CD8-positive, alpha-beta memory T cell (primary cell): Measurements from ENCODE around the gene KHDRBS2. TPM values are rescaled to one million over a fixed set of nuclear protein-coding genes. Genes with fewer than 3 reads are reported as not detected.

Experiments used
- CTCF ChIA-PET: fragments of 350-600 bp; sonication (Branson Sonifier 250); formaldehyde crosslinking; loops from one replicate; lab custom pipeline; 2021; ENCODE audit warnings: antibody characterized with exemption; lab: Charles Lee
- POLR2A ChIA-PET: fragments of 350-600 bp; sonication (Branson Sonifier 250); formaldehyde crosslinking; loops from one replicate; lab custom pipeline; 2021; ENCODE audit warnings: antibody characterized with exemption; lab: Charles Lee
- DNase-seq, 5 donors: peaks; one replicate each; pipeline versions ENCODE4 v3.0.0 to v3.0.0-alpha.2; 2020 to 2022; ENCODE audit warnings: mixed read lengths in 1 of 5
- H3K27ac ChIP-seq: one replicate; pipeline ENCODE4 v1.7.0; 2013; ENCODE audit warnings: low read depth, mild to moderate bottlenecking, low read length, moderate library complexity
- H3K27me3 ChIP-seq: 2 replicates; pipeline ENCODE4 v1.7.0; 2013; ENCODE audit warnings: low read length, mild to moderate bottlenecking; ENCODE audit not compliant: insufficient read depth, poor library complexity, severe bottlenecking
- H3K36me3 ChIP-seq: 2 replicates; pipeline ENCODE4 v1.7.0; 2013; ENCODE audit warnings: mild to moderate bottlenecking, low read length, moderate library complexity; ENCODE audit not compliant: insufficient read depth
- H3K4me1 ChIP-seq: 2 replicates; pipeline ENCODE4 v1.7.0; 2013; ENCODE audit warnings: mild to moderate bottlenecking, low read length, moderate library complexity; ENCODE audit not compliant: insufficient read depth
- H3K4me3 ChIP-seq: 2 replicates; pipeline ENCODE4 v1.7.0; 2013; ENCODE audit warnings: mild to moderate bottlenecking, low read length
- H3K9me3 ChIP-seq: 2 replicates; pipeline ENCODE4 v1.7.0; 2013; ENCODE audit warnings: mild to moderate bottlenecking, low read length
- H3K27ac Mint-ChIP-seq, 8 donors: one replicate each; pipeline ENCODE4 v1.8.0; 2020 to 2021; ENCODE audit warnings: mixed read lengths in 8 of 8, mild to moderate bottlenecking in 6 of 8, inconsistent platforms in 3 of 8, moderate library complexity in 3 of 8
- H3K27me3 Mint-ChIP-seq, 2 donors: one replicate each; pipeline ENCODE4 v1.8.0; 2020 to 2021; ENCODE audit warnings: mixed read lengths in 2 of 2, mild to moderate bottlenecking in 1 of 2, moderate library complexity in 1 of 2
- H3K36me3 Mint-ChIP-seq, 3 donors: one replicate each; pipeline ENCODE4 v1.8.0; 2020 to 2021; ENCODE audit warnings: mixed read lengths in 3 of 3, inconsistent platforms in 1 of 3, mild to moderate bottlenecking in 1 of 3
- H3K4me1 Mint-ChIP-seq, 3 donors: one replicate each; pipeline ENCODE4 v1.8.0; 2020 to 2021; ENCODE audit warnings: mixed read lengths in 3 of 3, inconsistent platforms in 1 of 3, mild to moderate bottlenecking in 1 of 3
- H3K4me3 Mint-ChIP-seq, 7 donors: one replicate each; pipeline ENCODE4 v1.8.0; 2020 to 2021; ENCODE audit warnings: mixed read lengths in 7 of 7, mild to moderate bottlenecking in 6 of 7, moderate library complexity in 4 of 7, inconsistent platforms in 2 of 7
- H3K9me3 Mint-ChIP-seq, 5 donors: one replicate each; pipeline ENCODE4 v1.8.0; 2020 to 2022; ENCODE audit warnings: mixed read lengths in 5 of 5, mild to moderate bottlenecking in 3 of 5, moderate library complexity in 2 of 5, inconsistent platforms in 1 of 5
- polyA plus RNA-seq: library from polyadenylated mRNA; unstranded; fragments of 300-500 nt; fragmentation: Illumina TruSeq; gene quantifications from one replicate; pipeline ENCODE4 v1.2.3, GENCODE V29; 2021
- total RNA-seq, 2 experiments: library from RNA; stranded (reverse); gene quantifications; one replicate each; pipeline ENCODE4 v1.2.3, GENCODE V29; 2021

The KHDRBS2 gene
- total and polyA plus RNA-seq, 3 experiments from 2014 or later, result not detected

DNA sequence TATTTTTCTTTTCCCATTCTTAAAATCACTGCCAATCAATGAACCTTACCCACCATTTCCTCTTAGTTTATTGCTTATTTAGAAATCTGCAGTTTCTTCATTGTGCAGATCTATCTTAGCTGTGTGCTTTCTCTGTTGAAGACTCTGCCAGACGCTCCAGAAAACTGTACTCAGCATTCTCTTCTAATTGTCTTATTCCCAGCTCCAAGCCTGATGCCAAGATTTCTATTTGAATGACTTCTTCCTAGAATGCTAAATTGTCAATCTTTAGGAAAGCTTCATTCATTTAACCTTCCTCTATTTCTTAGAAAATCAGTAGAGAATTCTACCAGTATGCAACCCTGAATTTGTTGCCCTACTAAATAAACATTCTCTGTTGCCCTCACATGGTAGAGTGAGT is 308.9 kb downstream of the KHDRBS2 start:
- Histone ChIP-seq H3K4me1 (no peaks in the 10 kb centered on the region), H3K36me3 (no peaks in the 10 kb centered on the region), H3K4me3 (no peak overlapping the region), H3K27me3 (no peaks in the 10 kb centered on the region), H3K9me3 (no peaks in the 10 kb centered on the region), H3K27ac (no peak overlapping the region)
- H3K4me3 Mint-ChIP-seq, result no peak overlapping the region
- H3K27ac Mint-ChIP-seq, result no peak overlapping the region
- ChIA-PET POLR2A (no interaction called here), CTCF (no interaction called here)
- peaks cover 4 to 30% (median 8%) of the 10 kb centered on the region in 5 donors for H3K9me3 Mint-ChIP-seq
- no peaks in the 10 kb centered on the region for H3K36me3 Mint-ChIP-seq
- H3K4me1 Mint-ChIP-seq, result no peaks in the 10 kb centered on the region
- no peak for DNase-seq
- H3K27me3 Mint-ChIP-seq, result no peaks in the 10 kb centered on the region

- Mint-ChIP-seq H3K4me1 (no peaks in the 10 kb centered on the region), H3K9me3 (peaks cover 13 to 49% (median 30%) of the 10 kb centered on the region in 5 donors), H3K4me3 (no peak overlapping the region), H3K27me3 (no peaks in the 10 kb centered on the region), H3K36me3 (no peaks in the 10 kb centered on the region), H3K27ac (no peak overlapping the region)
- no peak overlapping the region for H3K4me3 ChIP-seq
- no peaks in the 10 kb centered on the region for H3K36me3 ChIP-seq
- POLR2A ChIA-PET, result no interaction called here
- no peaks in the 10 kb centered on the region for H3K27me3 ChIP-seq
- H3K9me3 ChIP-seq, result peaks cover 7% of the 10 kb centered on the region
- no peak overlapping the region for H3K27ac ChIP-seq
- no peaks in the 10 kb centered on the region for H3K4me1 ChIP-seq
- no peak for DNase-seq
- CTCF ChIA-PET, result no interaction called here
Measured at GRCh38 chr6:61959196-61959595, 326.8 kb downstream of the KHDRBS2 start.

- CTCF ChIA-PET, result no interaction called here
- no peaks in the 10 kb centered on the region for H3K36me3 Mint-ChIP-seq
Measured at GRCh38 chr6:61953851-61954250, 332.2 kb downstream of the KHDRBS2 start.

DNA sequence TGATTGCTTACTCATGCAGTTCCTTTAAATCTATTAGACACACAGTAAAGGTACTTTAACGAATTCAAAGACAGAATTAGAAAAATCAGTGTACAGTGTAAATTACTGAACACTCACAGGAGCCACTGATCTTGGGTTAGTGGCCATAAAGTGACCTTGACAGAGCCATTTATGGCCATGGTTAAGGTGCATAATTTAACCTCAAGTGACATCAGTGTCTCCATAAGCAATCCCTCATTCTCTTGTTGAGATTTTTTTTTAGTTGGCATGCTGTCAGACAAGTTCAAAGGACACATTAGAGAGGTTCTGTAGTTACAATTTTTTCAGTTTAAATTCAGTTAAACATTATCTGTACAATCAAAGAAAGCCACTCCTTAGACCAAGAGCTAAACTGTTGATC is 334.4 kb downstream of the KHDRBS2 start:
- Mint-ChIP-seq H3K4me3 (no peak overlapping the region), H3K27me3 (no peaks in the 10 kb centered on the region), H3K36me3 (no peaks in the 10 kb centered on the region), H3K9me3 (peaks cover 5 to 34% (median 9%) of the 10 kb centered on the region in 5 donors), H3K4me1 (no peaks in the 10 kb centered on the region), H3K27ac (no peak overlapping the region)
- no peak overlapping the region for H3K27ac ChIP-seq
- H3K36me3 ChIP-seq, result no peaks in the 10 kb centered on the region
- no peak for DNase-seq
- H3K9me3 ChIP-seq, result no peaks in the 10 kb centered on the region
- no peaks in the 10 kb centered on the region for H3K4me1 ChIP-seq
- no peaks in the 10 kb centered on the region for H3K27me3 ChIP-seq
- H3K4me3 ChIP-seq, result no peak overlapping the region
- CTCF ChIA-PET, result no interaction called here
- POLR2A ChIA-PET, result no interaction called here

More at GRCh38 chr6:61953851-61954250, 332.2 kb downstream of the KHDRBS2 start:
- no peak overlapping the region for H3K4me3 ChIP-seq
- Mint-ChIP-seq H3K27me3 (no peaks in the 10 kb centered on the region), H3K9me3 (peaks cover 19 to 47% (median 20%) of the 10 kb centered on the region in 5 donors), H3K4me1 (no peaks in the 10 kb centered on the region), H3K4me3 (no peak overlapping the region), H3K27ac (no peak overlapping the region)
- no peaks in the 10 kb centered on the region for H3K36me3 ChIP-seq
- DNase-seq, result no peak
- H3K4me1 ChIP-seq, result no peaks in the 10 kb centered on the region
- no peak overlapping the region for H3K27ac ChIP-seq
- no peaks in the 10 kb centered on the region for H3K27me3 ChIP-seq
- POLR2A ChIA-PET, result no interaction called here
- H3K9me3 ChIP-seq, result peaks cover 5% of the 10 kb centered on the region

DNA sequence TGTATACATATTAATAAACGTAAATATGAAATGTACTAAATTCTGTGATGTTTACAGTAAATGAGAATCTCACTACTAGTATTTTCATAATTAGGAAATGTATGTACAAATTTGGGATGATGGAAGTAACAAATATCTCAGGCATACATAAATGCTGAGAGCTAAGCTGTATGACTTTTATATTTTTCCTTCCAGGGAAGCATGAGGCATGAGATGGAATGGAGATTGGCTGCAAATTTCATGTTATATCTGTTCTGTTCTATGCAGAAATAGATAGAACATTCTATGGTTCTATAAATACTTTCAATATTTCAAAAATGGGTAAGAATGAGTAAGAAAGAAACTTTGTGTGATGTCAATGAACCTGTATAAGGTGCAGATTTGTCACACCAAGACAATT is 335.2 kb downstream of the KHDRBS2 start:
- no peak for DNase-seq
- H3K27me3 Mint-ChIP-seq, result no peaks in the 10 kb centered on the region
- no peaks in the 10 kb centered on the region for H3K27me3 ChIP-seq
- no peak overlapping the region for H3K4me3 ChIP-seq
- CTCF ChIA-PET, result no interaction called here
- H3K9me3 ChIP-seq, result no peaks in the 10 kb centered on the region
- H3K4me1 ChIP-seq, result no peaks in the 10 kb centered on the region
- H3K36me3 Mint-ChIP-seq, result no peaks in the 10 kb centered on the region
- POLR2A ChIA-PET, result no interaction called here
- no peak overlapping the region for H3K4me3 Mint-ChIP-seq
- no peaks in the 10 kb centered on the region for H3K36me3 ChIP-seq
- H3K27ac ChIP-seq, result no peak overlapping the region
- H3K27ac Mint-ChIP-seq, result no peak overlapping the region
- no peaks in the 10 kb centered on the region for H3K4me1 Mint-ChIP-seq
- H3K9me3 Mint-ChIP-seq, result peaks cover under 1 to 34% (median 8%) of the 10 kb centered on the region in 5 donors

GRCh38 chr6:61949971-61950370 is 336.1 kb downstream of the KHDRBS2 start:
- Mint-ChIP-seq H3K27ac (no peak overlapping the region), H3K4me1 (no peaks in the 10 kb centered on the region), H3K36me3 (no peaks in the 10 kb centered on the region), H3K27me3 (no peaks in the 10 kb centered on the region), H3K9me3 (peaks cover 0 to 36% (median 8%) of the 10 kb centered on the region in 5 donors), H3K4me3 (no peak overlapping the region)
- Histone ChIP-seq H3K27me3 (no peaks in the 10 kb centered on the region), H3K4me1 (no peaks in the 10 kb centered on the region), H3K27ac (no peak overlapping the region), H3K9me3 (no peaks in the 10 kb centered on the region), H3K4me3 (no peak overlapping the region), H3K36me3 (no peaks in the 10 kb centered on the region)
- CTCF ChIA-PET, result no interaction called here
- no peak for DNase-seq
- POLR2A ChIA-PET, result no interaction called here

DNA sequence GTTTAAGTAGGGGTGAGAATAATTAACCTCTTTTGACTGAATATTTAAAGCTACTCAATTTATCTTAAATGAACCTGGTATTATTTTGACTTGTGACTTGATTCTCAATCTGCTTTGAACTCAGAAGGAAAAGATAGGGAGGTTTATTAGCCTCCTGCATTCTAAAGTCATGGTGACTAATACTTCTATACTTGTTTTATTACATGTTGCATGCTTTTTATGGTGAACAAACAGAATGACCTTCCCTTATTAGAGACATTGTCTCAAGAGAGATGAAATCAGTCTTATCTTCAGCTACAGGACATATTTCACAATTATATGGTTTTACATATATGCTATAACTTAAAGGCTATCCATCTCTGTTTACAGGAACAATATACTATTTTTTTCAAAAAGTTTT is 336.9 kb downstream of the KHDRBS2 start:
- Mint-ChIP-seq H3K27ac (no peak overlapping the region), H3K4me3 (no peak overlapping the region), H3K36me3 (no peaks in the 10 kb centered on the region), H3K9me3 (peaks cover 6 to 36% (median 8%) of the 10 kb centered on the region in 5 donors), H3K4me1 (no peaks in the 10 kb centered on the region), H3K27me3 (no peaks in the 10 kb centered on the region)
- Histone ChIP-seq H3K27ac (no peak overlapping the region), H3K4me3 (no peak overlapping the region), H3K9me3 (no peaks in the 10 kb centered on the region), H3K27me3 (no peaks in the 10 kb centered on the region), H3K36me3 (no peaks in the 10 kb centered on the region), H3K4me1 (no peaks in the 10 kb centered on the region)
- ChIA-PET CTCF (no interaction called here), POLR2A (no interaction called here)
- no peak for DNase-seq

DNA sequence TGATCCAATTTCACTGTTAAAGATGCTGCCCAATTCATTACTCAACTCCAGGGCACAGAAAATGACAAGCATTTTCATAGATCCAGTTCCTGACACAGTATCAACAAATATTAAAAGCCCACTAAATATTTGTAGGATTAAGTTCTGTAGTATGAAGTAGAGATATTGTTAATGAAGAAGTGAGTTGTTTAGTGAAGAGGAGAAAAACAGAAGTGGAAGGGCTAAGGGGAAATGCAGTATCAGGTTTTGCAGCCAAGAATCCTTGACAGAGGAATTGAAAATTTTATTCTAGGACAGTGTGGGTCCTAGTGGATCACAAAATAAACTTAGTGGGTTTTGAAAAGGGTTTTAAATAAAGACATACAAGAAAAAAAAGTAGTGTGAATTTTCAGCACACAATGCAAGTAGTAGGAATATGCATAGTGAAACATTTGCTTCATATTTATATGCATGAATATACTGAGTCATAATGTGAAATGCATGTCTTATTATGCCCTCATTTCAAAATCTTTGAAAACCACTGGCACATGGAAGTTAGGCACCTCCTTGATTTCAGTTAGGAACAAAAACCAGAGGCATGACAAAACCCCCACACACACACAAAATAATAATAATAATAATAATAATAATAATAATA is 338.6 kb downstream of the KHDRBS2 start:
- H3K27me3 ChIP-seq, result no peaks in the 10 kb centered on the region
- no peaks in the 10 kb centered on the region for H3K36me3 Mint-ChIP-seq
- H3K9me3 Mint-ChIP-seq, result peaks cover 6 to 34% (median 9%) of the 10 kb centered on the region in 5 donors
- H3K9me3 ChIP-seq, result no peaks in the 10 kb centered on the region
- H3K27me3 Mint-ChIP-seq, result no peaks in the 10 kb centered on the region
- H3K36me3 ChIP-seq, result no peaks in the 10 kb centered on the region
- ChIA-PET CTCF (no interaction called here), POLR2A (no interaction called here)
- no peak overlapping the region for H3K27ac ChIP-seq
- no peaks in the 10 kb centered on the region for H3K4me1 Mint-ChIP-seq
- H3K27ac Mint-ChIP-seq, result no peak overlapping the region
- H3K4me1 ChIP-seq, result no peaks in the 10 kb centered on the region
- H3K4me3 ChIP-seq, result no peak overlapping the region
- DNase-seq, result no peak
- H3K4me3 Mint-ChIP-seq, result no peak overlapping the region
